HepG2 (cell line): ENCODE data around the gene VSTM4. TPM values are rescaled to one million over a fixed set of nuclear protein-coding genes. Genes with fewer than 3 reads are reported as not detected.

Experiments used
- ATAC-seq: fragments of 200-7000 bp; cut with Tn5 transposase; 3 replicates; pipeline ENCODE4 v1.9.1; 2020; ENCODE audit warnings: mild to moderate bottlenecking, moderate library complexity
- BruUV-seq: library from RNA; stranded (reverse); fragments of 400-500 nt; replicated peaks from 2 replicates; lab custom pipeline; 2021; lab: Mats Ljungman, UMichigan
- CTCF ChIA-PET: fragments of 300-600 bp; formaldehyde crosslinking; extraction: SDS; loops from one replicate; lab custom pipeline; 2021; ENCODE audit warnings: low total read pairs, inconsistent platforms, low intra/inter-chr PET ratio; lab: Yijun Ruan, JAX
- POLR2A ChIA-PET: fragments of 350-600 bp; sonication (Branson Sonifier 250); formaldehyde crosslinking; loops from one replicate; lab custom pipeline; 2020; ENCODE audit warnings: antibody characterized with exemption, inconsistent platforms; lab: Yijun Ruan, JAX
- DNase-seq: peaks from one replicate; pipeline ENCODE4 v3.0.0-alpha.2; 2015; ENCODE audit warnings: low spot score
- FAIRE-seq: peaks from 3 replicates; lab custom pipeline; 2011; peaks lifted over from hg19 to GRCh38; lab: Jason Lieb, UNC
- H2AFZ ChIP-seq: one replicate; pipeline ENCODE4 v1.6.1; 2011; ENCODE audit warnings: low read length, inconsistent platforms
- H3K27ac ChIP-seq: fragments of 300-600 bp; 3 replicates; pipeline ENCODE4 v1.8.0; 2011; ENCODE audit warnings: mixed run types, mild to moderate bottlenecking, mixed read lengths, low read length, inconsistent platforms; ENCODE audit not compliant: insufficient read depth; ENCODE audit errors: extremely low read length
- H3K27me3 ChIP-seq, 2 experiments: fragments of 200-600 bp in 1 of 2; 2 replicates in 1 of 2; 3 replicates in 1 of 2; pipeline versions ENCODE4 v1.6.0 to v1.8.0; 2011; ENCODE audit warnings: low read length in 2 of 2, mild to moderate bottlenecking in 2 of 2, moderate library complexity in 2 of 2, inconsistent platforms in 1 of 2; ENCODE audit not compliant: insufficient read depth in 2 of 2, control insufficient read depth in 1 of 2
- H3K36me3 ChIP-seq, 2 experiments: fragments of 200-600 bp in 1 of 2; replicated peaks in 1 of 2; 2 replicates in 1 of 2; 3 replicates in 1 of 2; pipeline versions ENCODE4 v1.5.1 to v1.8.0; 2011; ENCODE audit warnings: low read length in 2 of 2, inconsistent platforms in 1 of 2; ENCODE audit not compliant: insufficient read depth in 2 of 2, control insufficient read depth in 1 of 2
- H3K4me1 ChIP-seq: 2 replicates; pipeline ENCODE4 v1.5.1; 2012; ENCODE audit warnings: low read length, inconsistent platforms; ENCODE audit not compliant: insufficient read depth
- H3K4me2 ChIP-seq: 2 replicates; pipeline ENCODE4 v1.6.0; 2011; ENCODE audit warnings: low read depth, low read length, inconsistent platforms
- H3K4me3 ChIP-seq, 3 experiments: fragments of 200-600 bp in 1 of 3; sonication (generic), shearing (Covaris generic) in 1 of 3; replicated peaks in 1 of 3; 2 replicates each; pipeline ENCODE4 v1.5.1; 2011 to 2016; ENCODE audit warnings: low read length in 3 of 3, inconsistent platforms in 2 of 3, low read depth in 2 of 3, mild to moderate bottlenecking in 2 of 3, control low read depth in 1 of 3, mixed read lengths in 1 of 3; ENCODE audit not compliant: insufficient read depth in 1 of 3
- H3K79me2 ChIP-seq: one replicate; pipeline ENCODE4 v1.6.1; 2011; ENCODE audit warnings: low read length, inconsistent platforms; ENCODE audit not compliant: insufficient read depth
- H3K9ac ChIP-seq: 2 replicates; pipeline ENCODE4 v1.6.0; 2011; ENCODE audit warnings: mild to moderate bottlenecking, low read depth, low read length, inconsistent platforms; ENCODE audit not compliant: insufficient read depth
- H3K9me3 ChIP-seq: 2 replicates; pipeline ENCODE4 v1.5.1; 2012; ENCODE audit warnings: mild to moderate bottlenecking, low read length
- H4K20me1 ChIP-seq: 2 replicates; pipeline ENCODE4 v1.6.0; 2011; ENCODE audit warnings: inconsistent platforms, mild to moderate bottlenecking, low read length, moderate library complexity; ENCODE audit not compliant: insufficient read depth
- ERF ChIP-seq: IDR thresholded peaks from 2 replicates; pipeline ENCODE4 v1.6.1; 2018; ENCODE audit warnings: missing biosample characterization, missing genetic modification reagents
- HNRNPL ChIP-seq: fragments of 200-400 bp; formaldehyde crosslinking; IDR thresholded peaks from 2 replicates; pipeline ENCODE4 v1.6.1; 2017; ENCODE audit warnings: mild to moderate bottlenecking, low read depth, low read length
- HOXD1 ChIP-seq: sonication (generic); formaldehyde crosslinking; IDR thresholded peaks from 2 replicates; pipeline ENCODE4 v1.5.0; 2020; ENCODE audit warnings: missing genetic modification reagents
- KAT8 ChIP-seq: IDR thresholded peaks from 2 replicates; pipeline ENCODE4 v1.6.1; 2016; ENCODE audit warnings: missing genetic modification reagents, missing compliant biosample characterization
- KDM6A ChIP-seq: IDR thresholded peaks from 2 replicates; pipeline ENCODE4 v1.6.1; 2016; ENCODE audit warnings: low read depth
- ZNF644 ChIP-seq: IDR thresholded peaks from 2 replicates; pipeline ENCODE4 v1.6.1; 2016; ENCODE audit warnings: low read depth
- ZNF816 ChIP-seq: sonication (generic); formaldehyde crosslinking; IDR thresholded peaks from 2 replicates; pipeline ENCODE4 v1.8.0; 2022; ENCODE audit warnings: missing genetic modification reagents, mild to moderate bottlenecking, borderline replicate concordance
- WGBS: methylation state at CpG from one replicate; pipeline ENCODE4 v1.1.6; 2017; ENCODE audit warnings: low lambda C conversion rate; 5-methylcytosine and 5-hydroxymethylcytosine counted together
- in situ Hi-C: cut with HindIII; loops from 2 replicates; pipeline ENCODE4 v1.10.0; 2017; ENCODE audit warnings: low pct_unique_long_range_greater_than_20kb; ENCODE audit not compliant: extremely low pct_ligation_motif_present
- intact Hi-C: fragments of 100-400 bp; cut with micrococcal nuclease; formaldehyde crosslinking; loops from one replicate; pipeline ENCODE4 v1.10.0; 2022; ENCODE audit not compliant: unreplicated experiment
- polyA plus RNA-seq, 8 experiments: library from polyadenylated mRNA; depleted of rRNA in 3 of 8; stranded (reverse) in 7 of 8; unstranded in 1 of 8; fragments of >200 nt; fragmentation: Illumina TruSeq in 4 of 8; extraction: Trizol in 4 of 8; gene quantifications; 2 replicates each; pipeline versions ENCODE4 v1.2.1 to v1.2.3, GENCODE V29; 2011 to 2016; ENCODE audit warnings: low read depth in 4 of 8, missing spikeins in 1 of 8, mixed read lengths in 1 of 8; ENCODE audit not compliant: insufficient read depth in 1 of 8
- total RNA-seq, 5 experiments: library from RNA; depleted of rRNA; stranded (reverse); fragments of >200 nt; fragmentation: Illumina TruSeq; extraction: Trizol; gene quantifications; 2 replicates each; pipeline ENCODE4 v1.2.3, GENCODE V29; 2016; ENCODE audit warnings: low read depth in 1 of 5
- TF ChIP-seq, protein P1 (sequence below): sonication (generic); formaldehyde crosslinking; IDR thresholded peaks from 2 replicates; pipeline ENCODE4 v1.4.0; 2020; ENCODE audit warnings: missing genetic modification reagents
- TF ChIP-seq, protein P2 (sequence below): sonication (generic); formaldehyde crosslinking; IDR thresholded peaks from 2 replicates; pipeline ENCODE4 v1.8.1; 2023; ENCODE audit warnings: mild to moderate bottlenecking, inconsistent platforms, moderate library complexity, missing genetic modification reagents, borderline replicate concordance
- TF ChIP-seq, protein P3 (sequence below), 2 experiments: sonication (generic) in 1 of 2; formaldehyde crosslinking in 1 of 2; IDR thresholded peaks; 2 replicates each; pipeline versions ENCODE4 v1.4.0 to v1.6.1; 2018 to 2020; ENCODE audit warnings: missing genetic modification reagents in 2 of 2, borderline replicate concordance in 1 of 2, low read depth in 1 of 2, mild to moderate bottlenecking in 1 of 2, missing biosample characterization in 1 of 2
- TF ChIP-seq, protein P4 (sequence below): sonication (generic); formaldehyde crosslinking; IDR thresholded peaks from 2 replicates; pipeline ENCODE4 v1.4.0; 2020; ENCODE audit warnings: missing genetic modification reagents
- TF ChIP-seq, protein P5 (sequence below): sonication (generic); formaldehyde crosslinking; IDR thresholded peaks from 2 replicates; pipeline ENCODE4 v1.4.0; 2020; ENCODE audit warnings: missing genetic modification reagents, borderline replicate concordance
- TF ChIP-seq, protein P6 (sequence below): IDR thresholded peaks from 2 replicates; pipeline ENCODE4 v1.6.1; 2016
- TF ChIP-seq, protein P7 (sequence below): sonication (generic); formaldehyde crosslinking; conservative IDR thresholded peaks from 2 replicates; pipeline ENCODE4 v1.8.0; 2022; ENCODE audit warnings: missing genetic modification reagents

The VSTM4 gene
- total and polyA plus RNA-seq, 2 of the 13 experiments (the other 11 are each of a cell fraction or from before 2014, with no cell fraction given): not detected

DNA sequence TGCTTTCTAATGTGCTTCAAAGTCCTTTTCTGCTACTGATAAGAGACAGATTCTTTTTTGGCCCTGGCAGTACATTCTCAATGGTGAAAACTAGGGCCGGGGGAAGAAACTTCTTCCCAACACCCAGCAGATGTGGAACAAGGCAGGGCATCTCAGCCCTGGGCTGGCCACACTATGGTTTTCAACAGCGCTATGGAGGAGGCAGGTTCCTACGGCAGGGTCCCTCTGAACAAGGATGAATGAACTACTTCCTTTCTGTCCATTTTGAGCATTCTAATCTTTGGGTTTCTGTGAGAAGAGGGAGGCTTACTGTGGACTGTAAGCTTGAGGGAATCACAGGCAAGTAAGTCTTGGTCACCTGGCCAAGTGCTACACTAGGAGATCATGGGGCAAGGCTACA lies 78.7 kb downstream of the VSTM4 start:
- no peak overlapping the region for H3K4me2 ChIP-seq
- H2AFZ ChIP-seq: no peak overlapping the region
- CTCF ChIA-PET: no interaction called here
- FAIRE-seq (no peak), ATAC-seq (no peak), DNase-seq (no peak)
- H3K9ac ChIP-seq: no peak overlapping the region
- H3K9me3 ChIP-seq: no peaks in the 10 kb centered on the region
- no peaks in the 10 kb centered on the region for H3K79me2 ChIP-seq
- no peaks in the 10 kb centered on the region for H3K36me3 ChIP-seq
- H3K4me3 ChIP-seq: no peak overlapping the region
- no peaks in the 10 kb centered on the region for H4K20me1 ChIP-seq
- no TSS peak for BruUV-seq
- intact Hi-C loops (no loop called here), in situ Hi-C loops (no loop called here)
- H3K4me1 ChIP-seq: no peaks in the 10 kb centered on the region
- WGBS: 46% methylated on average over 3 of the region's 3 CpGs
- H3K27ac ChIP-seq: no peak overlapping the region
- H3K27me3 ChIP-seq: no peaks in the 10 kb centered on the region
- POLR2A ChIA-PET: no interaction called here
- TF ChIP-seq, protein P1, sequence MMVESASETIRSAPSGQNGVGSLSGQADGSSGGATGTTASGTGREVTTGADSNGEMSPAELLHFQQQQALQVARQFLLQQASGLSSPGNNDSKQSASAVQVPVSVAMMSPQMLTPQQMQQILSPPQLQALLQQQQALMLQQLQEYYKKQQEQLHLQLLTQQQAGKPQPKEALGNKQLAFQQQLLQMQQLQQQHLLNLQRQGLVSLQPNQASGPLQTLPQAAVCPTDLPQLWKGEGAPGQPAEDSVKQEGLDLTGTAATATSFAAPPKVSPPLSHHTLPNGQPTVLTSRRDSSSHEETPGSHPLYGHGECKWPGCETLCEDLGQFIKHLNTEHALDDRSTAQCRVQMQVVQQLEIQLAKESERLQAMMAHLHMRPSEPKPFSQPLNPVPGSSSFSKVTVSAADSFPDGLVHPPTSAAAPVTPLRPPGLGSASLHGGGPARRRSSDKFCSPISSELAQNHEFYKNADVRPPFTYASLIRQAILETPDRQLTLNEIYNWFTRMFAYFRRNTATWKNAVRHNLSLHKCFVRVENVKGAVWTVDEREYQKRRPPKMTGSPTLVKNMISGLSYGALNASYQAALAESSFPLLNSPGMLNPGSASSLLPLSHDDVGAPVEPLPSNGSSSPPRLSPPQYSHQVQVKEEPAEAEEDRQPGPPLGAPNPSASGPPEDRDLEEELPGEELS: no peak
- TF ChIP-seq KAT8 (CRISPR knock-in tag) (no peak), ERF (CRISPR knock-in tag) (no peak), KDM6A (CRISPR knock-in tag) (no peak), HNRNPL (no peak), HOXD1 (CRISPR knock-in tag) (no peak), ZNF644 (no peak), ZNF816 (no peak)
- TF ChIP-seq, protein P2, sequence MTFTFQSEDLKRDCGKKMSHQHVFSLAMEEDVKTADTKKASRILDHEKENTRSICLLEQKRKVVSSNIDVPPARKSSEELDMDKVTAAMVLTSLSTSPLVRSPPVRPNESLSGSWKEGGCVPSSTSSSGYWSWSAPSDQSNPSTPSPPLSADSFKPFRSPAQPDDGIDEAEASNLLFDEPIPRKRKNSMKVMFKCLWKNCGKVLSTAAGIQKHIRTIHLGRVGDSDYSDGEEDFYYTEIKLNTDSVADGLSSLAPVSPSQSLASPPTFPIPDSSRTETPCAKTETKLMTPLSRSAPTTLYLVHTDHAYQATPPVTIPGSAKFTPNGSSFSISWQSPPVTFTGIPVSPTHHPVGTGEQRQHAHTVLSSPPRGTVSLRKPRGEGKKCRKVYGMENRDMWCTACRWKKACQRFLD: no peak
- TF ChIP-seq, protein P3, sequence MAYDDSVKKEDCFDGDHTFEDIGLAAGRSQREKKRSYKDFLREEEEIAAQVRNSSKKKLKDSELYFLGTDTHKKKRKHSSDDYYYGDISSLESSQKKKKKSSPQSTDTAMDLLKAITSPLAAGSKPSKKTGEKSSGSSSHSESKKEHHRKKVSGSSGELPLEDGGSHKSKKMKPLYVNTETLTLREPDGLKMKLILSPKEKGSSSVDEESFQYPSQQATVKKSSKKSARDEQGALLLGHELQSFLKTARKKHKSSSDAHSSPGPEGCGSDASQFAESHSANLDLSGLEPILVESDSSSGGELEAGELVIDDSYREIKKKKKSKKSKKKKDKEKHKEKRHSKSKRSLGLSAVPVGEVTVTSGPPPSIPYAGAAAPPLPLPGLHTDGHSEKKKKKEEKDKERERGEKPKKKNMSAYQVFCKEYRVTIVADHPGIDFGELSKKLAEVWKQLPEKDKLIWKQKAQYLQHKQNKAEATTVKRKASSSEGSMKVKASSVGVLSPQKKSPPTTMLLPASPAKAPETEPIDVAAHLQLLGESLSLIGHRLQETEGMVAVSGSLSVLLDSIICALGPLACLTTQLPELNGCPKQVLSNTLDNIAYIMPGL (CRISPR knock-in tag; IDR thresholded peaks at IDR 0.05; ENCODE audit: borderline replicate concordance in 1 of 2, low read depth in 1 of 2): no peak
- TF ChIP-seq, protein P4, sequence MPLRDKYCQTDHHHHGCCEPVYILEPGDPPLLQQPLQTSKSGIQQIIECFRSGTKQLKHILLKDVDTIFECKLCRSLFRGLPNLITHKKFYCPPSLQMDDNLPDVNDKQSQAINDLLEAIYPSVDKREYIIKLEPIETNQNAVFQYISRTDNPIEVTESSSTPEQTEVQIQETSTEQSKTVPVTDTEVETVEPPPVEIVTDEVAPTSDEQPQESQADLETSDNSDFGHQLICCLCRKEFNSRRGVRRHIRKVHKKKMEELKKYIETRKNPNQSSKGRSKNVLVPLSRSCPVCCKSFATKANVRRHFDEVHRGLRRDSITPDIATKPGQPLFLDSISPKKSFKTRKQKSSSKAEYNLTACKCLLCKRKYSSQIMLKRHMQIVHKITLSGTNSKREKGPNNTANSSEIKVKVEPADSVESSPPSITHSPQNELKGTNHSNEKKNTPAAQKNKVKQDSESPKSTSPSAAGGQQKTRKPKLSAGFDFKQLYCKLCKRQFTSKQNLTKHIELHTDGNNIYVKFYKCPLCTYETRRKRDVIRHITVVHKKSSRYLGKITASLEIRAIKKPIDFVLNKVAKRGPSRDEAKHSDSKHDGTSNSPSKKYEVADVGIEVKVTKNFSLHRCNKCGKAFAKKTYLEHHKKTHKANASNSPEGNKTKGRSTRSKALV: no peak
- TF ChIP-seq, protein P5, sequence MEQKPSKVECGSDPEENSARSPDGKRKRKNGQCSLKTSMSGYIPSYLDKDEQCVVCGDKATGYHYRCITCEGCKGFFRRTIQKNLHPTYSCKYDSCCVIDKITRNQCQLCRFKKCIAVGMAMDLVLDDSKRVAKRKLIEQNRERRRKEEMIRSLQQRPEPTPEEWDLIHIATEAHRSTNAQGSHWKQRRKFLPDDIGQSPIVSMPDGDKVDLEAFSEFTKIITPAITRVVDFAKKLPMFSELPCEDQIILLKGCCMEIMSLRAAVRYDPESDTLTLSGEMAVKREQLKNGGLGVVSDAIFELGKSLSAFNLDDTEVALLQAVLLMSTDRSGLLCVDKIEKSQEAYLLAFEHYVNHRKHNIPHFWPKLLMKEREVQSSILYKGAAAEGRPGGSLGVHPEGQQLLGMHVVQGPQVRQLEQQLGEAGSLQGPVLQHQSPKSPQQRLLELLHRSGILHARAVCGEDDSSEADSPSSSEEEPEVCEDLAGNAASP (CRISPR knock-in tag): no peak
- TF ChIP-seq, protein P6, sequence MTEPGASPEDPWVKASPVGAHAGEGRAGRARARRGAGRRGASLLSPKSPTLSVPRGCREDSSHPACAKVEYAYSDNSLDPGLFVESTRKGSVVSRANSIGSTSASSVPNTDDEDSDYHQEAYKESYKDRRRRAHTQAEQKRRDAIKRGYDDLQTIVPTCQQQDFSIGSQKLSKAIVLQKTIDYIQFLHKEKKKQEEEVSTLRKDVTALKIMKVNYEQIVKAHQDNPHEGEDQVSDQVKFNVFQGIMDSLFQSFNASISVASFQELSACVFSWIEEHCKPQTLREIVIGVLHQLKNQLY: no peak
- TF ChIP-seq, protein P7, sequence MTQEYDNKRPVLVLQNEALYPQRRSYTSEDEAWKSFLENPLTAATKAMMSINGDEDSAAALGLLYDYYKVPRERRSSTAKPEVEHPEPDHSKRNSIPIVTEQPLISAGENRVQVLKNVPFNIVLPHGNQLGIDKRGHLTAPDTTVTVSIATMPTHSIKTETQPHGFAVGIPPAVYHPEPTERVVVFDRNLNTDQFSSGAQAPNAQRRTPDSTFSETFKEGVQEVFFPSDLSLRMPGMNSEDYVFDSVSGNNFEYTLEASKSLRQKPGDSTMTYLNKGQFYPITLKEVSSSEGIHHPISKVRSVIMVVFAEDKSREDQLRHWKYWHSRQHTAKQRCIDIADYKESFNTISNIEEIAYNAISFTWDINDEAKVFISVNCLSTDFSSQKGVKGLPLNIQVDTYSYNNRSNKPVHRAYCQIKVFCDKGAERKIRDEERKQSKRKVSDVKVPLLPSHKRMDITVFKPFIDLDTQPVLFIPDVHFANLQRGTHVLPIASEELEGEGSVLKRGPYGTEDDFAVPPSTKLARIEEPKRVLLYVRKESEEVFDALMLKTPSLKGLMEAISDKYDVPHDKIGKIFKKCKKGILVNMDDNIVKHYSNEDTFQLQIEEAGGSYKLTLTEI: no peak
